Fibroblast of the aortic adventitia (primary cell): ENCODE results near the gene CTDSP1. TPM values are rescaled to one million over a fixed set of nuclear protein-coding genes. Genes with fewer than 3 reads are reported as not detected.

Experiments used
- DNase-seq: peaks from one replicate; pipeline ENCODE4 v3.0.0-alpha.2; 2010; ENCODE audit warnings: low read depth
- H3K4me3 ChIP-seq: 2 replicates; pipeline ENCODE4 v1.5.1; 2011; ENCODE audit warnings: low read depth, mild to moderate bottlenecking, control low read depth, low read length, moderate library complexity
- CTCF ChIP-seq: IDR thresholded peaks from 2 replicates; pipeline ENCODE4 v1.5.1; 2011; ENCODE audit warnings: mild to moderate bottlenecking, low read length, control low read depth, inconsistent platforms; ENCODE audit not compliant: insufficient read depth
- total RNA-seq: library from RNA; depleted of rRNA; stranded (reverse); fragments of >200 nt; gene quantifications from 2 replicates; pipeline ENCODE4 v1.2.3, GENCODE V29; 2012; ENCODE audit warnings: low replicate concordance

Gene CTDSP1
- total RNA-seq, 1 donor: 70.4 TPM

GRCh38 chr2:218425531-218425930, 25.9 kb downstream of the CTDSP1 start:
- no peak overlapping the region for H3K4me3 ChIP-seq
- no peak for DNase-seq
- no peak for TF ChIP-seq CTCF

GRCh38 chr2:218427741-218428140, 28.1 kb downstream of the CTDSP1 start:
- no peak for TF ChIP-seq CTCF
- no peak overlapping the region for H3K4me3 ChIP-seq
- DNase-seq: no peak

GRCh38 chr2:218428846-218429558, 29.3 kb downstream of the CTDSP1 start:
- TF ChIP-seq CTCF: no peak
- no peak for DNase-seq
- H3K4me3 ChIP-seq: no peak overlapping the region

GRCh38 chr2:218429911-218430692, 30.4 kb downstream of the CTDSP1 start:
- no peak overlapping the region for H3K4me3 ChIP-seq
- no peak for DNase-seq
- TF ChIP-seq CTCF: no peak

- TF ChIP-seq CTCF: no peak
- DNase-seq: no peak
- no peak overlapping the region for H3K4me3 ChIP-seq
These were observed 31.1 kb downstream of the CTDSP1 start for GRCh38 chr2:218430721-218431120.

GRCh38 chr2:218431878-218432277, 32.2 kb downstream of the CTDSP1 start:
- TF ChIP-seq CTCF: no peak
- DNase-seq: no peak

More at GRCh38 chr2:218431878-218432277, 32.2 kb downstream of the CTDSP1 start:
- no peak overlapping the region for H3K4me3 ChIP-seq
